Inflammatory macrophage (primary cell): ENCODE data around the gene PLPP2.

ENCODE experiments used
- DNase-seq, 2 donors: peaks; one replicate each; pipeline ENCODE4 v3.0.0-alpha.2; 2020 to 2022

Gene PLPP2

GRCh38 chr19:313988-314815, 23.0 kb upstream of the PLPP2 start:
- no peak for DNase-seq

DNA sequence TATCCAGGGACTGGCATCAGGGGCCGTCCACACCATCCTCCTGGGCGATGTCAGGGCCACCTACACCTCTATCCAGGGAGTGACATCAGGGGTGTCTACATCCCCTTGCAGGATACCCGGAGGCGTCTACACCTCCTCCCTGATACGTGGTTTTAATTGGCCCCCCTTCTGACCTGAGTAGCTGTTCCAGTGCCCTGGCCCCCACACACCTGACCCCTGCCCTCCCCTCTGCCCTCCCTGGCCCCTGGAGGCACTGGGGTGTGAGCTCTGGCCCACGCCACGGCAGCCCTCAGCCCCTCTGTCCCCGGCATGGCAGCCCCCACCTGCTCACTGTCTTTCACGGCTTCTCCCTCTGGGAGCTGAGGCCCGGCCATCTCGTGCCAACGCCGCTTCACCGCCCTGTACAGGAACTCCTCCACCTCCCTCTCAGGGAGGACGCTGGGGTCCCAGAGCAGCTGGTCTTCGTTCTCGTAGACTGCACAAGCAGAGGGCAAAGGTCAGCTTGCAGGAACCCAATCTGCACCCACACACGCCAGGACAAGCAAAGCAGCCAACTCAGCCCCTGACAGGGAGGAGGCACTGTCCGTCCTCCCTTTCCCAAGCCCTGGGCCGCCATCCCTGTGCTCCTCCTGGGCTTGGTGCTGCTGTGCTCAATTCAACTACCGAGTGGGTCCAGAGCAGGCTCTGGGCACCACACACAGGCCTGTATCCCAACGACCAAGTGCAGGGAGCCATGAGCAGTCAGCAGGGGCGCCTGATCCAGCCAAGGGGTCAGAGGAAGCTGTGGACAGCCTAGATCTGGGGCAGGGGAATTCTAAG, 22.2 kb upstream of the PLPP2 start:
- no peak for DNase-seq

GRCh38 chr19:311813-312261, 20.6 kb upstream of the PLPP2 start:
- DNase-seq: no peak

DNA sequence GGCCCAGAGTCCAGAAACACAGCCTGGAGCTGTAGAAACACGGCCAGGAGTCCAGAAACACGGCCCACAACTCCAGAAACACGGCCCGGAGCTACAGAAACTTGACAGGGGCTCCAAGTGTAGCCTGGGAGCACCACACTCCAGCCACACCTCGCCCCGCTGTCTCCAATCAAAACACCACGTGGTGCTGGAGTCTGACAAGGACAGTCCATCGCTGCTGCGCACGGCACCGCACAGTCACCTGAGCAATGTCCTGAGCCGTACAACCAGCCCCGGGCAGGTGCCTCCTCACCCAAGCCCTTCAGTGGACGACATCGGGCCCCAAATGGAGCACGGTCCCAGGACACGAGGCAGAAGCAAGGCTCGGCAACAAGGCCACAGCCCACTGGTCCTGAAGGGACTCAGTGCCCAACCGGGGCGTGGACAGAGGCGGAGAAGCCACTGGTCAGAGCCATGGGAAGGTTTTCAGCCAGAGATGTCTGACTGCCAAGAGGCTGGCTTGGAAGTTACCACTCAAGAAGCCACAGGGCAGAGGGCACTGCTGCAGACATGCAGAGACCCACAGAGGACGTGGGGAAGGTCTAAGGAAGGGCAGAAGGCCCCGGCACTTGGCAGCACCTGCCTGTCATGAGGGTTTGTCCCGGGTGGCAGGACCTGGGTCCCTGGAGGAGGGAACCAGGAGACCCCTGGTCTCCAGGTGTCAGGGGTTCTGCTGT, 19.7 kb upstream of the PLPP2 start:
- DNase-seq: no peak

DNA sequence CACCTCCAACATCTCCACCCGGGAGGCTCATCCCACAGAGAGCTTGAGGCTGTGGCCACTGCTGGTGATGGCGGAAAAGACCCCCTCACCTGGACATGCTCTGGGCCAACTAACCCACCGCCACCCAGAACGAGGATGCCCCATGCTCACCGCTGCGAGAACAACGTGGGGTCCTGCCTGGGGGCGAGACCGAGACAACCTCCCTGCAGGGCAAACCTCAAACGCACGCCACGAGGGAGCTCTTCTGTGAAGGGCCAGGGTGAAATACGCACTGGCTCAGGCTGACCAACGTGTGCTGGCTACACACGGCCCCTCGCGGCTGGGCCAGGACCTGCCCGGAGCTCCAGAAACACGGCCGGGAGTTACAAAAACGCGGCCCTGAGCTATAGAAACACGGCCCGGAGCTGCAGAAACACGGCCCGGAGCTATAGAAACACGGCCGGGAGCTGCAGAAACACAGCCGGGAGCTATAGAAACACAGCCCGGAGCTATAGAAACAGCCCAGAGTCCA, 19.0 kb upstream of the PLPP2 start:
- no peak for DNase-seq

DNA sequence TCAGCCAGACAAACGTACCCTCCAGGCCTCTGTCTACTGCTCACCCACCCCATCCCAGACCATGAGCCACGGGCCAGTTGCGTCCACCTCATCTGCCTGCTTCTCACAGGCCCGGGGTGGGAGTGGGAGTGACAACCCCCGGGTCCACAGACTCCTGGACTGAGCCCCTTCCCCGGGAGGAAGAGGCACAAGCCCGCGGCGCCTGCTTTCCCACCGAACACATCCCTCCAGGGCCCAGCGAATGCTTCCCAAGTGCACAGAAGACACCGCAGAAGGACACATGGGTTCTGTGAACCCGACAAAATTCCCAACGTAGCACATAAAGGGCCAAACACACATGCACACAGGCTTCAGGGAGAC, 18.0 kb upstream of the PLPP2 start:
- DNase-seq: no peak

GRCh38 chr19:308471-309205, 17.4 kb upstream of the PLPP2 start:
- no peak for DNase-seq

GRCh38 chr19:307793-308420, 16.7 kb upstream of the PLPP2 start:
- no peak for DNase-seq

GRCh38 chr19:307111-307531, 15.9 kb upstream of the PLPP2 start:
- DNase-seq: no peak

DNA sequence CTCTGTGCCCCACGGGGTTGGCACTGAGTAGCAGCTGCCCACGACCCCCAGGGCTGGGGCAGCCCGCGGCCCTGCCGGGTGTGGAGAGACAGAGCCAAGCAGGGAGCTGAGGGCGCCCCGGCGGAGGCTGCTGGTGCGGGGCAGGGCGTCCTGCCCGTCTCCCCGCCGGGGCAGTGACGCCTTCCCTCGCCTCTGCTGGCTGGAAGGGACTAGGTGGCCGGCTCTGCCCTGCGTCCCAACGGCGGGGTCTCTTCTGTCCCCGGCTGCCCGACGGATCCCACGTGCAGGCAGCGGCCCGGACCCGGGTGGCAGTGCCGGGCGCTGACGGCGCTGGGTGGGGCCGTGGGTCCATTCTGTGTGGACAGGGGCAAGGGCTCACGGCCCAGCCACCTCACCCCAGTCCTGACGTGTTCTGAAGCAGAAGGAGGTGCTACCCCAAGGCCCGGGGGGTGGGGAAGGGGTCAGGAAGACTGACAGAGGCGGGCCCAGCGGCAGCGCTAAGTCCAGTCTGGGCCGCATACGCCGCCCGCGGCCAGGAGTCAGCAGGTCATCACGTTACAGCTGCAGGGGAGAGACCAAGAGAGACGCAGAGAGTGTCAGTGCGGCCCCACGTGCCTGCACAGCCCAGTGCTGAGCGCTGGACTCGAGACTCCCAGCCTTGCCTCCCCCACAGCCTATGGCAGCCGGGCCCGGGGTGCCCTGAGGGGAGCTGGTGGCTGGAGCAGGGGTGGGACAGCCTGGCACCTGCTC, 15.1 kb upstream of the PLPP2 start:
- no peak for DNase-seq

DNA sequence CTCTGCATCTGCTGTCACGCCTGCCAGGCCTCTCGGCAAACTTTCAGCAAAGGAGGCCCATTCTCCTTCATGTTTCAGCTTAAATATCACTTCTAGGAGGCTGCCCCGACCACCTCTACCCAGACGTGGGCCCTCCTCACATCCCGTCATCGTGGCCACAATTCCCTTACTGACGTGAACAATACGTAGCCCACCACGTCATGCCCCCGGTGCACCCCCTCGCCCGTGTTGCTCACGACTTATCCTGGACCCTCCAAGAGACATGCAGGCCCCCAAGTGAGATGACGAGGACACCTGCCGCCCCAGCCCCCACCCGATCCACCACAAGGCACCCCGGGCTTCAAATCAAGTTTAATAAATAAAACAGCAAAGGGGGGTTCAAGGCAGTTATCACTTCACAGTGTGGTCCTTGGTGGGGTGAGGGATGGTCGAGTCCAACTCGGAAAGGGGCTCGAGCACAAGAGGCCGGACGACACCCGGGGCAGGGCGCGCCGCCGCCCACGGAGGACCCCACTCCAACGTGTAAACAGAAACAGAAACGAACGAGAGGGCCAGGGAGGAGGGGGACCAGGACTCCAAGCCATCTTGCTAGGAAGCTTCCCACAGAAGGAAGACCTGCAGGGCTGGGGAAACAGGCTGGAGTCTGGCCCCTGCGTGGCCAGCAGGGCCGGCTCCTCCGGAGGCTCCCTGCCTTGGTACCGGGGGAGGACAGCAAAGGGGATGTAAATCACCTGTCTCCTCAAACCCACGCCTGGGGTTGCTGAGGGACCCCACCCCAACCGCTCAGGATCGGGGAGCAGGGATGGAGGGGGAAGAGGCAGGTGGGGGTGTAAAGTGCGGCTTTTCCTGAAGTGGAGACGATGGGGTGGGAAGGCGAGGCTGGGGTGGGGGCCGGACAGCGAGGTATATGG, 14.3 kb upstream of the PLPP2 start:
- no peak for DNase-seq

GRCh38 chr19:296476-297225, 5.4 kb upstream of the PLPP2 start:
- peak; percentile 94 to 95 for DNase-seq

DNA sequence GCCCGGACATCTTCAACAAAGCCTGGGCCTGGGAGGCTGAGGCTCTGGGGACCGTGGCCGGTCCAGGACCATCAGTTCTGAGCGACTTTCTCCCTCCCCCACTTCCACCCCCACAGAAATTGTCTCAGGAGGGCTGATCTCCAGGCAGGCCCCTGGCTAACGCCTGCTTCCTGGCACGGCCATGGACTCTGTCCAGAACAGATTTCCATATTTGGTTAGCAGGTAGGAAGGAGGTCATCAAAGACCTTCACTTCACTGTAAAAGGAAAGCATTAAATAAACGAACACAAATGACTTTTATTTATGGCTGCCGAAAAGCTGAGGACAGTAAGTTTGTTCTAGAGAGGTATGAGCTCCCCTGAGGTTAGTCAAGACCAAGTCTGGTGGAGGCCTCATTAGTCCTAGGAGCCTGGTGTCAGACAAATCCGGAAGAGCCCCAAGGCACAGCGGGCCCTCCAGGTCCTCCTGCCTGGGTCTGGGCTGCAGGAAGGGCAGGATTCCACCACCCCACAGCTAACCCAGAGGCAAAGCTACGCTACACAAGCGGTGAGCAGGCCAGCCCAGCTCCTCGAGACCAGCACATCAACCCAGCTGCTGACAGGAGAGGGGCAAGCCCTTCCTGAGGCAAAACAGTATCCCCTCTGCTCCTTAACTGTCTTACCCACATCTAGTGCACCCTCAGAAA, 4.6 kb upstream of the PLPP2 start:
- DNase-seq: no peak

DNA sequence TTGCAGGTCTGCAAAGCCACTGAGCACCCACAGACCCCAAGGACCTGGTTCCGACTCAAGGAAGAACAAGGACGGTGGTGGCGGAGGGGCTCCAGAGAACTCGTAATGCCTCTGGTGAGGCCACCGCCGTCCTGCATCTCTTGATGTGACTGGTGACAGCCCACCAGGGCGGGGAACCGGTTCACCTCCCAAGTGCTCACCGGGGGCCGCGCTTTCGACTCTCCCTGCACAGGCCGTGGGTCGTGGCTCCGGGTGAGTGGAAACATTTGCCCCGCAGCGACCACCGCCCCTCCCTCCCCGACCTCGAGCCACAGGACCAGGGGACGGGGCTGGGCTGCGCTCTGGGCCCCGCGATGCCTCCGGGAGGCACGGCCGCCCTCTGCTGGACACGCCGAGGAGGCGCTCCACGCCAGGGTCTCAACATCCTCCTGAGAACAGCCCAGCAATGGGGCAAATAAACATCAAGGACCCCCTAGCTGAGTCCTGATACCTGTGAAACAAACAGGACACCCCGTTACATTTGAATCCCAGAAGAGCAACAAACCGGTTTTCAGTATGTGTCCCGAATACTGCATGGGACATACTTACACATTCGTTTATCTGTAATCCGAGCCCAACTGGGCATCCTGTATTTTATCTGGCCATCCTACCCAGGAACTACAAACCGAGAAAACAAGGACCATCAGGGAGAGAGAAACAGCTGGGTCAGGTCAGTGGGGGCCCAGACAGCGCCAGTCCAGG, 3.9 kb upstream of the PLPP2 start:
- DNase-seq: peak in 1 of 2 donors; percentile 30

DNA sequence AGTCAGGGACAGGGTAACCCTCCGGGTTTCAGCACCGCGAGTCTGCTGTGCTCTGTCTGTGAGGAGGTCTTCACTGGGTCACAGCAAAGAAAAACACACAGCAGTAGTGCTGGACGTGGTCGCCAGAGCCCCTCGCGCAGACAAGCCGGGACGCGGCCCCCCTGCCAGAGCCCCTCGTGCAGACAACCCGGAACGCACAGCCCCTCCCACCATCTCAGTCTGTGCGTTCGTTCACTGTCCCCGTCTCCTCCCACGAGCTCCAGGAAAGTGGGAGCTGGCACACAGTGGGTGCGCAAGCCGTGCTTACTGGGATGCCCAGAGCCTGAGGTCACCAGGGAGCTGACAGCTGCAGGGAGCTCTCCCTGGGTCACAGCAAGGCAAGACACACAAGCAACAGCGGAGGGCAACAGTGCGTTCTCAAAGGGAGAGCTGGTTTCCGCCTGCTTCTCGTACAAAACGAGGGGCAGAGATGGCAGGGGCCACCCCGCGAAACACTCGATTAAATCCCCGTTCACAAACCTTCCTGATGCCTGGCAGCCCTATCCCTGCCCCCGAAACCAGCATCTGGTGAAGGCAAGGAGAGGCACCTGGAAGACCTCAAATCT, 3.2 kb upstream of the PLPP2 start:
- DNase-seq: no peak

DNA sequence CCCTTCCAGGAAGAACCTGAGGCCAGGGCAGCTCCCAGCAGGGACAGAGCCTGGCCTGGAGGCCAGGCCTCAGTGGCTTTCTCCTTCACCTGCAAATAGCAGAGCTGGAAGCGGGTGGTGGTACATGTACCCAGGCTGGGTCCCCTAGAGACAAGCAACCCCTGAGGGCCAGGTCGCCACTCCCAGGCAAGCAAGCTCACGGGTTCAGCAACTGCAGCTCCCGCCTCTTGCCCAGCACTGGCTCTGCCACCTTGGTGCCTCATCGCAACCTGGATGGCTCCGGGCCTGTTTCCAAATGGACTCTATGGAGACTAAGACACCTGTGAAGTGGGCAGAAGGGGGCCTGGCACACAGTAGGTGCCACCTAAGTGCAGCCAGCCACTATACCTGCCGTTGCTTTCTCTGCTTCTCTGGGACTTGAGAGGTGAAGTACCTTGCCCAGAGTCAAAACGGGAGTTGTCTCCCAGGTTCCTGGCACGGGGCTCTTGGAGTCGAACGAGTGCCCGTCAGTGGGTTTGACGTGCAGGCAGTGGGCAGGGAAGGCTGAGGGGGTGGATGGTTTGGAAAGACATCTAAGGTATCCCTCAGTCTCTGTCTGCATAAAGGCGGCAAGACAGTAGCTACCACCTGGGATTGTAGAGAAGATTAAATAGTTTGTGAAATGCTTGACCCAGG, 2.4 kb upstream of the PLPP2 start:
- DNase-seq: no peak

DNA sequence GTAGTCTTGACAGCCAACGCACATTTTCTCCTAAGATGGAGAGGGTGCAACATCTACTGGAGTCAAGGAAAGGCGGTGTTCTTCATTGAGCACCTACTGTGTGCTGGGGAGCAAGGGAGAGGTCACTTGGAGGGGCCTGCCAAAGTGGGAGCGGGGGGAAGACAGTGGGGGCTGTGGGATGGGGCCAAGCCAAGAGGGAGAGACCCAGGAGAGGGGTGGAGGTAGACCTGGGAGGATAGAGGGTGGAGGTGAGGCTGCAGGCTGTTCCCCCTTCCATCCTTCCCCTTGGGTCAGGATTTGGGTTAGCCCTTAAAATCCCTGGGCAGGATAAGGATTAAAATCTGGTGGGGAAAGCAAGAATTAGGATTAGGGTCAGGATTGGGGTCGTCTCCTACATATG, 1.7 kb upstream of the PLPP2 start:
- no peak for DNase-seq
